ENCODE measurements around the gene KAT2A. TPM values are rescaled to one million over a fixed set of nuclear protein-coding genes. Genes with fewer than 3 reads are reported as not detected.

KAT2A gene
- 43.7 TPM for polyA plus RNA-seq (2013, experiment 1 of 4)
- polyA plus RNA-seq (2013, experiment 2 of 4), result 39.4 TPM
- 37.0 TPM for polyA plus RNA-seq (2013, experiment 3 of 4)
- polyA plus RNA-seq (2013, experiment 4 of 4), result 45.1 TPM

DNA sequence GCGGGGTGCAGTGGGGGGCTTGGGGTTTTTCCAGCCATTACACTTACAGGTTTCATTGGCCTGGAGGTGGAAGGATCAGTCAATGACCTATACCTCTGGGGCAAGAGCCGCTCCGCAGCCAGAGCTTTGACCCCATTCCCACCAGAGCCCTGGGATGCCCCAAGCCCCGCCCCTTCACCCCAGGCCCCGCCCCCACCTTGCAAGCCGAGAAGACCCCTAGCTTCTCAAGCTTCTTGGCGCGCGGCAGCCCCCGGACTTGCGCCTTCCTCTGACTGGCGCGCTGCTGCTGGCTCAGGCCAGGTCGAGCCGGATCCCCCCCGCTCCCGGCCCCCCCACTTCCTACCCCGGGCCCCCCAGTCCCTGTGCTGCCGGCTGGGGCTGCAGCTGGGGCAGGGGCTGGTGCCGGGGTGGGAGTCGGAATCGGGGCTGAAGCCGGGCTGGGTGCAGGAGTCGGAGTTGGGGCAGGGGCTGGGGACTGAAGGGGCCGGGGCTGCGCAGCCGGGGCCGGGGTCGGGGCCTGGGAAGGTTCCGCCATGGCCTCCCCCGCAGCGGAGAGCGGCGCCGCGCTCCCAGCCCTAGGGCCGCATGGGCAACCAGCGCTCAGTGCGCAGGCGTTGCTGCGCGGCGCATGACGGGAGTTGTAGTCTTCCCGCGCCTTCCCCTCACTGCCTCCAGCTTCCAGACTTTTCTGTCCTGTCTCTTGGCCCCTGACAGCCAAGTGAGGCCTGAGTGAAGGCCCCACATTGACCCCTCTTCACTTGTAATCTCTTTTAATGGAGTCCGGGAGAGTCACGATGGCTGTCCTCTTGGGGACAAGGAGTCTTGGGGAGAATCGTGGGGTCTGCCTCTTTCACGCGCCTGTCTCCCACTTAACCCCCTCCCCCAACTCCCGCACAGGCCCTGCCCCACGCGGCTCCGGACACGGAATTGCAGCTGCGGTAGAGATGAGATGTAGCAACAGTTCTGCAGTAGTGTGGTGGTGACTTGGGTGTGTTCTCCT is at the start of gene KAT2A:
Gene KAT2A (minus strand): TSS at position 598 of the 1,000 bp plus-strand sequence. CDS start 63 bp downstream, at position 535.
- Histone ChIP-seq H3K27ac (ENCODE audit: insufficient read depth, low read depth, low read length, poor library complexity, severe bottlenecking) (peak within 1 kb of the TSS; percentile 72), H3K4me3 (ENCODE audit: insufficient read depth, low read depth, low read length) (peak within 1 kb of the TSS; percentile 83), H3K4me1 (ENCODE audit: control insufficient read depth, insufficient read depth, low read length) (peaks cover 5% of the 10 kb centered on the region), H3K36me3 (ENCODE audit: control insufficient read depth, insufficient read depth, low read length) (no peaks in the 10 kb centered on the region), H3K9me3 (ENCODE audit: control insufficient read depth, low read length) (no peaks in the 10 kb centered on the region), H3K27me3 (ENCODE audit: control insufficient read depth, insufficient read depth, low read length, poor library complexity, severe bottlenecking) (no peaks in the 10 kb centered on the region)
- 11 to 15% methylated on average over 56 to 57 of the region's 57 CpGs for WGBS, 2 experiments

DNA sequence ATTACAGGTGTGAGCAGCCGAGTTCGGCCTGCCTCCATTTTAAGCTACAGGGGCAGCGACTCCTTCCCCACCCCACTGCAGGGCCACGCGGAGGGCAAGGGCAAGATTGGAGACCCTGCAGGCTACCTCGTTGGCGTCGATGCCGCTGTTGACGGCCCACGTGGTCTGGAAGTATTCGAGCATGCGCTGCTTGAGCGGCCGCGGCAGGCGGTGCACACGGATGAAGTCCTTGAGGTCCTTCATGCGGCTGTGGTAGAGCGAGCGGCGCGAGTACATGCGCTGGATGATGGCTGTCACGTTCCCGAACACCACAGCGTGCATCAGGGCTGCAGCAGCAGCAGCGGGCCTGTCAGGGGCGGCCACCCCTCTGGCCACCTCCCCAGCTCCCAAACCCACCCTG is 48.2 kb upstream of the KAT2A start:
- Histone ChIP-seq H3K4me3 (ENCODE audit: insufficient read depth, low read depth, low read length) (no peak overlapping the region), H3K27ac (ENCODE audit: insufficient read depth, low read depth, low read length, poor library complexity, severe bottlenecking) (no peak overlapping the region), H3K4me1 (ENCODE audit: control insufficient read depth, insufficient read depth, low read length) (no peaks in the 10 kb centered on the region), H3K27me3 (ENCODE audit: control insufficient read depth, insufficient read depth, low read length, poor library complexity, severe bottlenecking) (no peaks in the 10 kb centered on the region), H3K36me3 (ENCODE audit: control insufficient read depth, insufficient read depth, low read length) (no peaks in the 10 kb centered on the region), H3K9me3 (ENCODE audit: control insufficient read depth, low read length) (no peaks in the 10 kb centered on the region)
- 94 to 95% methylated on average over 29 of the region's 29 CpGs for WGBS, 2 experiments

- Histone ChIP-seq H3K4me1 (ENCODE audit: control insufficient read depth, insufficient read depth, low read length) (no peaks in the 10 kb centered on the region), H3K4me3 (ENCODE audit: insufficient read depth, low read depth, low read length) (no peak overlapping the region), H3K9me3 (ENCODE audit: control insufficient read depth, low read length) (no peaks in the 10 kb centered on the region), H3K27ac (ENCODE audit: insufficient read depth, low read depth, low read length, poor library complexity, severe bottlenecking) (no peak overlapping the region), H3K27me3 (ENCODE audit: control insufficient read depth, insufficient read depth, low read length, poor library complexity, severe bottlenecking) (no peaks in the 10 kb centered on the region), H3K36me3 (ENCODE audit: control insufficient read depth, insufficient read depth, low read length) (no peaks in the 10 kb centered on the region)
- 92 to 96% methylated on average over 8 of the region's 8 CpGs for WGBS, 2 experiments
Observed at GRCh38 chr17:42167807-42168206, 46.6 kb upstream of the KAT2A start.

GRCh38 chr17:42166196-42166763 is 45.1 kb upstream of the KAT2A start:
- Histone ChIP-seq H3K4me1 (ENCODE audit: control insufficient read depth, insufficient read depth, low read length) (no peaks in the 10 kb centered on the region), H3K36me3 (ENCODE audit: control insufficient read depth, insufficient read depth, low read length) (no peaks in the 10 kb centered on the region), H3K4me3 (ENCODE audit: insufficient read depth, low read depth, low read length) (no peak overlapping the region), H3K27ac (ENCODE audit: insufficient read depth, low read depth, low read length, poor library complexity, severe bottlenecking) (no peak overlapping the region), H3K27me3 (ENCODE audit: control insufficient read depth, insufficient read depth, low read length, poor library complexity, severe bottlenecking) (no peaks in the 10 kb centered on the region), H3K9me3 (ENCODE audit: control insufficient read depth, low read length) (no peaks in the 10 kb centered on the region)
- 93 to 94% methylated on average over 19 of the region's 19 CpGs for WGBS, 2 experiments

- Histone ChIP-seq H3K36me3 (ENCODE audit: control insufficient read depth, insufficient read depth, low read length) (no peaks in the 10 kb centered on the region), H3K4me3 (ENCODE audit: insufficient read depth, low read depth, low read length) (no peak overlapping the region), H3K9me3 (ENCODE audit: control insufficient read depth, low read length) (no peaks in the 10 kb centered on the region), H3K27ac (ENCODE audit: insufficient read depth, low read depth, low read length, poor library complexity, severe bottlenecking) (no peak overlapping the region), H3K27me3 (ENCODE audit: control insufficient read depth, insufficient read depth, low read length, poor library complexity, severe bottlenecking) (no peaks in the 10 kb centered on the region), H3K4me1 (ENCODE audit: control insufficient read depth, insufficient read depth, low read length) (no peaks in the 10 kb centered on the region)
- 92 to 95% methylated on average over 6 of the region's 6 CpGs for WGBS, 2 experiments
Observed at GRCh38 chr17:42165751-42166150, 44.6 kb upstream of the KAT2A start.

- 86 to 89% methylated on average over 21 to 22 of the region's 22 CpGs for WGBS, 2 experiments
- H3K4me1 ChIP-seq (ENCODE audit: control insufficient read depth, insufficient read depth, low read length), result no peaks in the 10 kb centered on the region
- H3K9me3 ChIP-seq (ENCODE audit: control insufficient read depth, low read length), result no peaks in the 10 kb centered on the region
- H3K4me3 ChIP-seq (ENCODE audit: insufficient read depth, low read depth, low read length), result no peak overlapping the region
- no peaks in the 10 kb centered on the region for H3K27me3 ChIP-seq (ENCODE audit: control insufficient read depth, insufficient read depth, low read length, poor library complexity, severe bottlenecking)
- H3K27ac ChIP-seq (ENCODE audit: insufficient read depth, low read depth, low read length, poor library complexity, severe bottlenecking), result no peak overlapping the region
- H3K36me3 ChIP-seq (ENCODE audit: control insufficient read depth, insufficient read depth, low read length), result no peaks in the 10 kb centered on the region
Observed at GRCh38 chr17:42163696-42164407, 42.7 kb upstream of the KAT2A start.

DNA sequence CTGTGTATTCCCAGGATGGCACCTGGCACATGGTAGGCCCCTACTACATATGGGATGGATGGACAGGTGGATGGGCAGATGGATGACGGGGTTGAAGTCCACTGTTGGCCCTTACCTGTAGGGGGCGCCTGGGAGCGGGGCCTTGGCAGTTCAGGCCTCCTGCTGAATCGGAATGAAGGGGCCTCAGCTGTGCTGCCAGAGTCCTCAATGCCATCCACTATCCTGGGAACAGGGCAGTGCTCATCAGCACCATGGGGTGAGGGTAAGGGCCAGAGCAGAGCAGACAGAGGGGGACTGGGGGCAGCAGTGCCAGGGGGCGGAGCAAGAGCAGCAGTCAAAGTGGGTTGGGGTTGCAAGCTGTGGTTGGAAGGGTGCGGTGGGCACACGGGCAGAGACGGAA is 41.9 kb upstream of the KAT2A start:
- H3K4me3 ChIP-seq (ENCODE audit: insufficient read depth, low read depth, low read length), result no peak overlapping the region
- no peak overlapping the region for H3K27ac ChIP-seq (ENCODE audit: insufficient read depth, low read depth, low read length, poor library complexity, severe bottlenecking)
- H3K27me3 ChIP-seq (ENCODE audit: control insufficient read depth, insufficient read depth, low read length, poor library complexity, severe bottlenecking), result no peaks in the 10 kb centered on the region
- H3K36me3 ChIP-seq (ENCODE audit: control insufficient read depth, insufficient read depth, low read length), result no peaks in the 10 kb centered on the region
- H3K9me3 ChIP-seq (ENCODE audit: control insufficient read depth, low read length), result no peaks in the 10 kb centered on the region
- no peaks in the 10 kb centered on the region for H3K4me1 ChIP-seq (ENCODE audit: control insufficient read depth, insufficient read depth, low read length)
- WGBS, 2 experiments, result 63 to 68% methylated on average over 8 of the region's 8 CpGs

DNA sequence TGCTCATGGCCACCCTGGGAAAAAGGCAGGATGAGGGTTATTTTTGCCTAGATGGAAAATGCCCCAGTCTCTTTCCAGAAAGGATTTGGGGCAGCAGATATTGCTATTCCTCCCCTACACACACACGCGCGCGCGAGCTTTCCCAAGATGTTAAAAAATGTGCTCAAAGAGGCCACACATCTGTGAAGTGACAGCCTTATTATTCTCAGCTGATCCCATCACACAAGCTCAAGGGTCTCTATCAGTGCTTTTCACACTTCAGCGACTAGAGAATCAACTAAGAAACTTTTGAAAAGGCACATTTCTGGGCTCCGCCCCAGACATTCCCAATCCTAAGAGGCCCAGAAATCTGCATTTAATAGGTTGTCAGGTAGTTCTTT is 39.4 kb upstream of the KAT2A start:
- 92 to 97% methylated on average over 6 to 7 of the region's 7 CpGs for WGBS, 2 experiments
- H3K27ac ChIP-seq (ENCODE audit: insufficient read depth, low read depth, low read length, poor library complexity, severe bottlenecking), result no peak overlapping the region
- H3K36me3 ChIP-seq (ENCODE audit: control insufficient read depth, insufficient read depth, low read length), result no peaks in the 10 kb centered on the region
- no peaks in the 10 kb centered on the region for H3K27me3 ChIP-seq (ENCODE audit: control insufficient read depth, insufficient read depth, low read length, poor library complexity, severe bottlenecking)
- peaks cover 5% of the 10 kb centered on the region for H3K4me1 ChIP-seq (ENCODE audit: control insufficient read depth, insufficient read depth, low read length)
- no peaks in the 10 kb centered on the region for H3K9me3 ChIP-seq (ENCODE audit: control insufficient read depth, low read length)
- no peak overlapping the region for H3K4me3 ChIP-seq (ENCODE audit: insufficient read depth, low read depth, low read length)

- peaks cover 5% of the 10 kb centered on the region for H3K4me1 ChIP-seq (ENCODE audit: control insufficient read depth, insufficient read depth, low read length)
- no peaks in the 10 kb centered on the region for H3K9me3 ChIP-seq (ENCODE audit: control insufficient read depth, low read length)
- no peaks in the 10 kb centered on the region for H3K27me3 ChIP-seq (ENCODE audit: control insufficient read depth, insufficient read depth, low read length, poor library complexity, severe bottlenecking)
- no peaks in the 10 kb centered on the region for H3K36me3 ChIP-seq (ENCODE audit: control insufficient read depth, insufficient read depth, low read length)
- H3K4me3 ChIP-seq (ENCODE audit: insufficient read depth, low read depth, low read length), result no peak overlapping the region
- WGBS, 2 experiments, result 93 to 96% methylated on average over 14 of the region's 14 CpGs
- H3K27ac ChIP-seq (ENCODE audit: insufficient read depth, low read depth, low read length, poor library complexity, severe bottlenecking), result no peak overlapping the region
Observed at GRCh38 chr17:42159796-42160530, 38.8 kb upstream of the KAT2A start.

Data from ectodermal cell (in vitro differentiated cells).